Activated CD8-positive, alpha-beta memory T cell treated with anti-CD3 and anti-CD28 coated beads for 4 hours (primary cell): Measurements from ENCODE around the gene PTPRZ1.
A peak's percentile ranks its signal among the peaks of the same experiment; 100 is the strongest.

Experiments used
- DNase-seq, 2 donors: peaks; one replicate each; pipeline ENCODE4 v3.0.0-alpha.2; 2020; ENCODE audit warnings: low read depth in 2 of 2

Gene PTPRZ1

DNA sequence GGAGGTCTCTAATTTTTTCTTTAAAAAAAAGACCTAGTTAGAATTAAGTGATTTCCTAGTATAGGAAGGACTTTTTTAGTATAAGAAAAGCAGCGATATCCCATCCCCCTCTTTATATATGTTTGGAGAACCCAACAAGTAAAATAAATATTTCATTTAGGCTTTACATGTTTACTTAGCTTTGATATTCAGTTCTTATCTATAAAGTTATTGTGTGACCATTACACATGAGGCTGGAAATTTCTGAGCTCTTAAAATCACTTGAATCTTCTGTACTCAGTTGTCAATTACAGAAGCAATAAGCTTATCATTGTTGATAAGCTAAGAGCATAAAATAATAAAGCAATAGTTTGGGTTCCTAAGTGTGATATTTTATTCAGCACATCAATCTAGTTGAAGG, 181.4 kb downstream of the PTPRZ1 start:
- no peak for DNase-seq

DNA sequence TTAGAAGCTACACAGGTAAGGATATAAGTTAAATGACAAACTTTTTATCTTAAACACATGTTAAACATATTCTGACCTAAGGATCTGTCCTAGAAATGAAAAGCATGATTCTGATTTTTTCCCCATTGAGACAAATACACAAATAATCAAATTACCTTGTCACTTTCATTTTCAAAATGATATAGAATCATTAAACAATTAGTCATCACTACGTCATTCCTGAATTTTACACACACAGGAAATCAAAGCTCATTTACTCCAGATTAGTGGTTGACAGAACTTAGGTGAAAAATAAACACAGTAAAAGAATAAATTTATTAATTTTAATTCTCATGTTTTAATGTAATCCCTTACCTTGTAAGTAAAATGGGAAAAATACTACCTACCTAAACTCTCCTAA, 182.1 kb downstream of the PTPRZ1 start:
- no peak for DNase-seq

DNA sequence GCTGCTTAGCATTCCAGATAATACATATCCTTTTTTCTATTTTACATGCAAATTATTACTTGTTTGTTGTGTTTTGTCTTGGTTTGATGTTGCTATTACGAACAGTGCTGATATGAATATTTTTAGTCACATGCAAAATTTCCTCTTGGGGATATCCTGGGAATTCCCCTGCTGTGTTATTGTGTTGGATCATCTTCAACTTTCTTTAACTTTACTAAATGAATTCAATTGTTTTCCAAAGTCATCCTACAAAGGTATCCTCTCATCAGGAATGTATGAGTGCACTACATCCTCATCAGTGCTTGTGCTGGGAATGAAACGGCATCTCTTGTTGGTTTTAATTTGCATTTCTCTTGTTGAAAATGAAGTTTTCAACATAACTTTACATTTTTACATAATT, 184.0 kb downstream of the PTPRZ1 start:
- no peak for DNase-seq

DNA sequence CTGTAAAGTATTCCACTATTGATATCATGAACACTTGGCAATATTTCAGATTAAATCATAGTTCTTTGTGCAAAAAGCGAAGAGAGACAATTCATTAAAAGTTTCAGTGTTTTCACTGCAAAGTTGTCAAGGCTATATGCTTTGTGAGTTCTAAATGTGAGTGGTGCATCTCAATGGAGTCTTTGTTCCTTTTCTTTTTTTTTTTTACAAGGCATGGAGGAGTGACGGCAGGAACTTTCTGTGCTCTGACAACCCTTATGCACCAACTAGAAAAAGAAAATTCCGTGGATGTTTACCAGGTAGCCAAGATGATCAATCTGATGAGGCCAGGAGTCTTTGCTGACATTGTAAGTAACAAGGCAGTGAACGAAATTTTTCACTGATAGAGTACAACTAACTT, 186.6 kb downstream of the PTPRZ1 start:
- DNase-seq = no peak

DNA sequence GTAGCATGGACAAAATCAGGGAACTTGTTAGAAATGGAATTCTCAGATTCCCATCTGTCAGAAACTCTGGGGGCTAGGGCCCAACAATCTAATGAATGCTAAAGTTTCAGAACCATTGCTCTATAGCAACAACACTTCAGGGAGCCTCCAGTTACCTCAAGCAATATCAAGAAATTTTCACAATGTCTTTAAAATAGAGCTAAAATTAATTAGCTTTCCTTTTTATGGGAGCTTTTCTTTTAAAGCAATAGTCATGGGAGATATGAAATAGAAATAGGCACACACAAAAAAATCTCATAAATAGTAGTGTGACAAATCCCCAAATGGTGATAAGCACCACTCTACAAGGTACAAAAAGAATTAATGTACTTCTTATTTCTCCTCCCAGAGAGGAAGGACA, 190.2 kb downstream of the PTPRZ1 start:
- no peak for DNase-seq

DNA sequence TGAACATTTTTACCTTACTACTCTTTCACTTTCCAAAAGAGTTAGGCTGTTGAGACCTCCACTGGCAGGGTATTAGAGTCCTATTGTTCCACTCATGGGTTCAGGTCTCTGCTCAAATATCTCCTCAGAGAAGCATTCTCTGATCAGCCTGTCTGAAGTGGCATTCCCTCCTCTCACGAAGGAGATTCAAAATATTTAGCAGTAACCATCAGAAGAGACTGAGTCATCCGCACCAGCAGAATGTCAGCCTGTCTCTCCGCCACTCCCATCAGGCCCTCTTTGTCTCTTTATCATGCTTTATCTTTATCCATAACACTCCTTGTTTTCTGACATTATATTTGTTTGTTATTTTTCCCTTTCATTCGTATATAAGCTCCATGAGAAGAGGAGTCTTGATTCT, 192.0 kb downstream of the PTPRZ1 start:
- no peak for DNase-seq

DNA sequence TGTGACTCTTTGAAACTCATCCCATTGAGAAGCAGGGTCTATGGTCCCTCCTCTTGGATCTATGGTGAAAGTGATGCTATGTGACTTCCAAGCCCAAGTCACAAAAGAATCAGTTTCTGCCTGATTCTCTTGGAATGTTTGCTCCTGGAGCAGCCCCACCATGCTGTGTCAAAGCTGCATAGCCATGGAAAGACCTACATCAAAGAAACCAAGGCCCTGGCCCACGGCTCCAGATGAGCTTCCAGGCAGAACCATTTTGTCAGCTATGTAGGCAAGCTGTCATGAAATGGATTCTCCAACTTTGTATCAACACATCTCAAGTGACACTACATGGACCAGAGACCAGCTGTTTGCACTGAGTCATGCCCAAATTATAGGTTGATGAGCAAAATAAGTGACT, 194.1 kb downstream of the PTPRZ1 start:
- DNase-seq = no peak

DNA sequence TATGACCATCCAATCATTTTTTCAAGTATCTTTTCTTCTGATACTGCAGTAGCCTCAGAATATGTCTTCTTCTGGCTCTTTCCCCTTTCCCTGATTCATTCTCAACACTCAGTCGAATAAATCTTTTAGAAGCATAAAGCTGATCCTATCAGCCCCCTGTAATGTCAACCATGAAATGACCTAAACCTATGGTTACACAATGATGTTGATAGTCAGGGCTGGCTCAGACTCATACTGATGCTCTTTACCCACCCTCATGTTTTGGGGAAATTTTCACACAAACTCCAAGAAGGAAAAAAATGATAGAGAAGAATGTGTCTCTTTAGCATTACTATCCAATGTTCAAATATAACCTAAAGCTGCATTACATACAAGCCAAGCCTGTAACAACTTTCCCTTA, 195.1 kb downstream of the PTPRZ1 start:
- DNase-seq = no peak

DNA sequence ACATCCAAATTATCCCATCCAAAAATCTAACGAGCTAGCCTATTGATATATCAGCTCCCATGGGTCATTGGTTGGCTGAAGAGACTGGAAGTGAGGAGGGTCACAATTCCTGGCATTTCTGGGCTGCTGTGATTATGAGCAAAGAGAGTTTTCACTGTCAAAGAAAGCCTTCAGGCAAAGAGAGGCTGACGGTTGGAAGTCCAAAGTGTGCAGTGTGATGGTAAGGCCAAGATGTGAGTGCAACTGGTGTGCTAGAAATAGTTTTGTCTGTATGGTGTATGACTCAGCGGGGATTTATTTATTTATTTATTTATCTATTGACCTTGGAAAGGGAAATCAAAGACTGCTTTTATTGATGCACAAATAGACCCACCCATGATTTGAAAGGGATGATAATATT, 196.0 kb downstream of the PTPRZ1 start:
- DNase-seq = no peak

DNA sequence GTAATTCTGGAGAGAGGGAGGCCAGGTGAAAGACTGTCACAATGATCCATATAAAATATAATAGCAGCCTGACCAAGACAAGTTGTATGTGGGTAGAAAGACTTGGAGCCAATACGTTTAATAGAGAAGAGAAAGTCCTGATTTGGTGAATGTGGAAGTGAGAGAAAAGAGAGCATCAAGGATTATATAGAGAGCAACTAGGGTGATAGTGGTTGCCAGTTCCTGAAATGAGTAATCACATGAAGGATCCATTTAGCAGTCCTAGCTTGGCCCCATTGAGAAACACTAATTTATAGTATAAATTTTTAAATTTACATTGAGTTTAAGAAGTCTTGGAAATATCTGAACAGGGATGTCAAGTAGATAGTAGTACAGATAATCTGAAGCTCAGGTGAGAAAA, 197.1 kb downstream of the PTPRZ1 start:
- no peak for DNase-seq

DNA sequence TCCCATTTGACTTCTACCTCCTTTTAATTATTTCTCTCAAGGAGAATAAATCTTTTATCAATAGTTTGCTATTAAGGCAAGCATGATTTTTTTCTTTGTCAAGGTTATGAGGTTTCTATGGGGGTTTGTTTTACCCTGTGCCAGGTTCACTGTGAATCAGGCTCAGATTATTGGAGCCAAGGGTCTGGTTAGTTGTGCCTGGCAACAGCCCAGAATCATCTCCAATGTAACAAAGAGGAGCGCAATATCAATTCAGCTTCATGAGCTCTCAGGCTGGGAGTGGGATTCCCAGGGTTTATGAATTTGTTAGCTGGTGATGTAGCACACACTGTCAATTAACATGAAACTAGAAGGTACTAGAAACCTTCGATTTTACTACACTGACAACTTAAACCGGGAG, 197.9 kb downstream of the PTPRZ1 start:
- no peak for DNase-seq

DNA sequence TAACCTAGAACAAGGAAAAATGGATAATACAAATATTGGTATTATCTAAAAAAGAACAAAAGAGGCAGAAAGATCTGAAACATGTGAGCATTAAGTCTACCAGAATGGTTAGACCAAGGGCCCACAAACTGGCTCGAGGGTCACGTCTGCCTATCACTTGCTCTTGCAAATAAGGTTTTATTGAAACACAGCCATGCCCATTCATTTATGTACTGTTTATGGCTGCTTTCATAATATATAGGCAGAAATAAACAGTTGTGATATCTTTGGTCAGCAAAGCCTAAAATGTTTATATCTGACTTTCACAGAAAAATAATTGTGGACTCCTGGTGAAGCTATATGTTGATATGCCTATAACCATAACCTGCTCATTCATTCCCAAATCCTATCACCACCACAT, 199.3 kb downstream of the PTPRZ1 start:
- no peak for DNase-seq

DNA sequence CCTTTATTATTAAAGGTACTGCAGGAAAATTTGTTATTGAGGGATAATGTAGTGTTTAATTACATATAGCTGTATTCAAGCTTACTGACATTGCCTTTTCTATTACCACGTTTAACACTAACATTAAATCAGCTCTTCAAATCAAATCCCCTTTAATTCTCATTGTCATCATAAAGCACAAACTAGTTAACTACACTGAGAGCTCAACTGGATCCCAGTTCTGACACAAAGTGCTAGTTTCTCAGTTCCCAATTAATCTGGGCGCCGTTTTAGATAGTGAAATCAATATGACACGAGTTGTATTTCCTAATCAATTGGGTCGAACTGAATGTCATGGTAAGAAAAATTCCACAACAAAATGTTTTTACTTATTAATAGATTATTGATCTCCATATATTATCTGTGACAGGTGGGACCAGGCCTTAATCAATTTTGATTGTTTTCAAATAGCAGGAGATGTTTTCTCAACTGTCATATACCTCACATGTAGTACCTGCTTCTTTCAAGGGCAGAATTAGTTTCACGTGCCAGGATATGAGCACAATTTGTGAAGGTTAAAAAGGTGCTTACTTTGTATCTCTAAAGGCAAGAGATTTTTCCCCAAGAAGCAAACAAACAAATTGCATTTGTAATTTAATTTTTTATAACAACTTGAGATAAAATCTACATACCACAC, 200.1 kb downstream of the PTPRZ1 start:
- no peak for DNase-seq

DNA sequence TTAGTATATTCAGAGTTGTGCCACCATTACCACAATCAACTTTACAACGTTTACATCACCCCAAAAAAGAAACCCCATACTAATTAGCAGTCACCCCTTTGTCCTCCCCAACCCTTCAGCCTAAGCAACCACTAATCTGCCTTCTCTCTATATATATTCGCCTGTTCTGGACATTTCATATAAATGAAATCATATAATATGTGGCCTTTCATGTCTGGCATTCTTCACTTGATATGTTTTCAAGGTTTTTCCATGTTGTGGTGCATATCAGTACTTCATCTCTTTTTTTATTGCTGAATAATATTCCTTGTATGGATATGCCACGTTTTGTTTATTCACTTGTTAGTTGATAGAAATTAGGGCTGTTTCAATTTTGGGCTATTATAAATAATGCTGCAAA, 200.7 kb downstream of the PTPRZ1 start:
- no peak for DNase-seq

DNA sequence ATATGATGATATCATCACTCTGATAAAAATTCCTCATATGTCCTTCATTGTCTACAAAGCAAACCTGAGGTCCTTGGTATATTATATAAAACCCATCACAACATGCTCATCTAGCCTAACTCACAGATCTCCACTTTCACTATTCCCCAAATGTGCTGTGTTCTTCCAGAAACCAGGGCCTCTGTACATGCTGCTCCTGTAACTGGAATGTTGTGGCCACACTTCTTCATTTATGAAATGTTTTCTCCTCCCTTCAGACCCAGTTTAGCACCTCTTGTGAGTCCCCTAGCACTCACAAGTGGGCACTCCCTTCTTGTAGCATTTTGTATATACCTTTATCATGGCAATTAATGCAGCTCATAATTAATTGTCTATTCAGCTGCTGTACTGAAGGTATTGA, 209.2 kb downstream of the PTPRZ1 start:
- DNase-seq = no peak

DNA sequence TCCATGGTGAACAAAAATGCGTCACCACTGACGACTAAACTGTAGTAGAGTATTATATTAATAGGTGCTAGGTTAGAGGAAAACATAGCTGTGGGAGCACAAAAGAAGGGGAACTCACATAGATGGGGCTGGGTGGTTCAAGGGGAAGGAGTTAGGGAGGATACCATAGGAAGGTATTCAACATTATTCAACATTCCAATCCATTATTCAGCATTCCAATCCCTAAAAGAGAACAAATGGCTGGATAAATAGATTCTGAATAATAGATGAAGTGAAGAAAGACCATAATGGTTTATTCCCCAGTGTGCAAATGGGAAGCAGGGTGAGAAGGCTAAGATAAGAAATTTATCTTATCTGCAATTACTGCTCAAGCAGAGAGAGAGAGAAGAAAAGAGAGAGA, 209.7 kb downstream of the PTPRZ1 start:
- DNase-seq = no peak

DNA sequence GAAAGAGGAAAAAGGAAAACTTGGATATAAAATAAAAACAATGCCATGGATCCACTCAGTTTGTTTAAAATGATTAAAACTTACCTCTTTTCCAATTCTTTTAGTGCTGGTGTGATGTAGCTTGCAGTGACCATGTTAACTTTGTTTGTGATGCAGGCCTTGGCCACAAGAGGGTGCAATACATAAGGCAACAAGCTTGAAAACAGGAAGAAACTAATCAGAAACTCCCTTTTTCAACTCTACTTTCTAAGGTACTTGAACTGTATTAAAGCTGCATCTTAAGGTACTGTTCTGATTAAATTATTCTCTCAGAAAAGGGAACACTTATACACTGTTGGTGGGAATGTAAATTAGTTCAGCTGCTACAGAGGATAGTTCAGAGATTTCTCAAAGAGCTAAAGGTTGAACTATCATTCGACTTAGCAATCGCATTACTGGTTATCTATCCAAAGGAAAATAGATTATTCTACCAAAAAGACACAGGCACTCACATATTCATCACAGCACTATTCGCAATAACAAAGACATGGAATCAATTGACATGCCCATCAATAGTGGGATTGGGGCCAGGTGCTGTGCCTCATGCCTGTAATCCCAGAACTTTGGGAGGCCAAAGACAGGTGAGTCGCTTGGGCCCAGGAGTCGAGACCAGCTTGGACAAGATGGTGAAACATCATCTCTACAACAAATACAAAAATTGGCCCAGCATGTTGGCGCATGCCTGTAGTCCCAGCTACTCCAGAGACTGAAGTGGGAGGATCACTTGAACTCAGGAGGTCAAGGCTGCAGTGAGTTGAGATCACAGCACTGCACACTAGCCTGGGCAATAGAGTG, 220.2 kb downstream of the PTPRZ1 start:
- DNase-seq = peak; percentile 5 to 11

DNA sequence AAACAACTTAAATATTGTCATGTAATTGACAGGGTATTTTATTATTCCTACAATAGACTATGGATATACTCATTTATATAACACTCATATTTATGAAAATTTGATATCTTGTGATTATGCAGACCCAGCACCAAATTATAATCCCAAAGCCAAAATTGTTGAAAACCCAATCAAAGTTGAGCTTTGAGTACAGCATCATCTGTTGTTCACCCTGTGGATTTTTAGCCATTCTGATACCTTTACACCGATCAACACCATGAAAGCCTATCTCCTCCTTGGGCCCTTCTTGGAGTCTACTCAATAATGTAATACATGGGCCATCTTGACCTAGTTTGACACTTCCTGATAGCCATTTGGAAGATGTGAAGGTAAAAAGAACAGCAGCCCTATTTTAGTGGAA, 221.6 kb downstream of the PTPRZ1 start:
- no peak for DNase-seq

DNA sequence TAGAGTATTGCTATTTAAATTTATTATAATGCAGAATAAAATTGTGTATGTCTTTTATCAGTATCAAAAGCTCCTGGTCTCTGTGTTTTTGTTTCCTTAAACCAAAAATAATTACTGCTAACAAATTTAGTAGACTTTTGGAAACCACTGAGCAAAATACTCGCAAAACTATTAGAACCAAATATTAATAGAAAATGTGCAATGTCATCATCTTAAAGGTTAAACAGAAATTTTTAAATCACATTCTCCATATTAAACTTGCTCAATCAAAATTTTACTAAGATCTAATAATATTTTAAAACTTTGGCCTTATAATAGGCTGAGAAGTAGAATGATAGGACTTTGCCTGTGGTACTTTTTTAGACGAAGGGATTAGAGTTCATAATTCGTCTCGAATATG, 222.7 kb downstream of the PTPRZ1 start:
- no peak for DNase-seq

DNA sequence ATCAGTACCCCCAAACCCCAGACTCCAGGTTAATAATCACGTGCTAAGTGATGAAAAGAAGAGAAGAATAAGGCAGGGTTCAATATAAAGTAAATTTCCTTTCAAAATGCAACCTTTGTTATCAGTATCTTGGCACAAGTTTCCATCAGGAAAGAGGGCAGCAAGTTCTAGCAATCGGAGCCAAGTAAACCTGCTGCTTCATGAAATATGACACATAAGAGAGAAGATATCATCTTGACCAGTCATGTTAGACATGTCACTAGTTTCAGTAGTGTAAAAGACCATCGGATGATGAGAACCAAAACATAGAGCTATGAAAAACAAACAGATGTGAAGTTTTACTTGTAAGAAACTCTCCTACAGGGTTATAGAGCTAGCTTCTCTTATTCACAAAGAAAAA, 227.1 kb downstream of the PTPRZ1 start:
- no peak for DNase-seq

DNA sequence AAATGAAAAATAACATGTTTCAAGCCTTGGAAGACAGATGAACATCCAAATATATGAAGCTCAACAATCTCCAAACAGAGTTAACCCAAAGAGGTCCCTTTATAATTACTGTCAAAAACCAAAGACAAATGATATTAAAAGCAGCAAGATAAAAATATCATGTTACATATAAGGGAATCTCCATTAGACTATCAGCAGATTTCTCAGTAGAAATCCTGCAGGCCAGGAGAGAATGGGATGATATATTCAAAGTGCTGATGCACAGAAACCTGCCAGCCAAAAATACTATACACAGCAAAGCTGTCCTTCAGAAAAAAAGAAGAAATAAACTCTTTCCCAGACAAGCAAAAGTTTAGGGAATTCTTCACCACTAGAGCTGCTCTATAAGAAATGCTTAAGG, 230.1 kb downstream of the PTPRZ1 start:
- DNase-seq = no peak
